NCI-H2227 (cell line): ENCODE results near the gene ARHGEF7.

ENCODE experiments used
- DNase-seq: peaks from one replicate; lab custom pipeline; 2025; ENCODE audit not compliant: unreplicated experiment; lab: John Stamatoyannopoulos, UW

Gene ARHGEF7

GRCh38 chr13:111339366-111340143 lies 224.4 kb downstream of the ARHGEF7 start:
- DNase-seq, result no peak

GRCh38 chr13:111341886-111342285 lies 226.8 kb downstream of the ARHGEF7 start:
- no peak for DNase-seq

- DNase-seq, result no peak
These were observed 227.6 kb downstream of the ARHGEF7 start for GRCh38 chr13:111342721-111343120.

GRCh38 chr13:111343186-111343805 lies 228.2 kb downstream of the ARHGEF7 start:
- DNase-seq, result no peak

GRCh38 chr13:111344471-111345191 lies 229.5 kb downstream of the ARHGEF7 start:
- DNase-seq, result no peak

- no peak for DNase-seq
These were observed 230.6 kb downstream of the ARHGEF7 start for GRCh38 chr13:111345682-111346081.

- DNase-seq, result no peak
These were observed 231.1 kb downstream of the ARHGEF7 start for GRCh38 chr13:111346101-111346680.

- DNase-seq, result no peak
These were observed 232.3 kb downstream of the ARHGEF7 start for GRCh38 chr13:111347438-111347837.

- no peak for DNase-seq
These were observed 238.4 kb downstream of the ARHGEF7 start for GRCh38 chr13:111353508-111353907.

- no peak for DNase-seq
These were observed 239.7 kb downstream of the ARHGEF7 start for GRCh38 chr13:111354789-111355188.
